Stomach (tissue), 4 donors: ENCODE measurements around the gene KIF3B.

Source experiments
- CTCF ChIP-seq, 7 experiments: fragments of 450-650 bp in 4 of 7; fragments of 200-600 bp in 3 of 7; sonication (generic) in 3 of 7; IDR thresholded peaks; one replicate each; pipeline ENCODE4 v1.5.1; 2016 to 2019; ENCODE audit warnings: antibody characterized with exemption in 7 of 7, control low read depth in 2 of 7, mild to moderate bottlenecking in 1 of 7
- EP300 ChIP-seq: sonication (generic); formaldehyde crosslinking; IDR thresholded peaks from one replicate; pipeline ENCODE4 v1.6.1; 2017; ENCODE audit warnings: antibody characterized with exemption
- POLR2A ChIP-seq, 4 donors: fragments of 450-650 bp; IDR thresholded peaks; one replicate each; pipeline ENCODE4 v1.6.1; 2016; ENCODE audit warnings: antibody characterized with exemption in 4 of 4, control low read depth in 2 of 4, mild to moderate bottlenecking in 1 of 4, moderate library complexity in 1 of 4
- POLR2AphosphoS5 ChIP-seq, 3 donors: sonication (generic); formaldehyde crosslinking; IDR thresholded peaks; one replicate each; pipeline ENCODE4 v1.6.1; 2016; ENCODE audit warnings: antibody characterized with exemption in 3 of 3

- TF ChIP-seq CTCF (IDR thresholded peaks at IDR 0.05) (no peak), POLR2AphosphoS5 (IDR thresholded peaks at IDR 0.05) (no peak), POLR2A (IDR thresholded peaks at IDR 0.05) (no peak), EP300 (no peak)
These were observed 91.5 kb downstream of the KIF3B start for GRCh38 chr20:32368925-32369324.
